ENCODE results near the gene IFRD2. TPM values are rescaled to one million over a fixed set of nuclear protein-coding genes. Genes with fewer than 3 reads are reported as not detected.

Gene IFRD2
- total and polyA plus RNA-seq, 2 of the 13 experiments (the other 11 are each of a cell fraction or from before 2014, with no cell fraction given): 32.8 to 96.1 TPM

GRCh38 chr3:50272911-50273688 is 19.1 kb downstream of the IFRD2 start (continued):
- TF ChIP-seq SKI (IDR thresholded peaks at IDR 0.05; ENCODE audit: partially characterized antibody) (peak; percentile 13), MTA1 (CRISPR knock-in tag; IDR thresholded peaks at IDR 0.05; ENCODE audit: borderline replicate concordance) (peak; percentile 38; the same call in 1 of the 2 replicates), POLR2A (IDR thresholded peaks at IDR 0.05; ENCODE audit: insufficient read depth in 1 of 2, low read depth in 2 of 2, low read length in 2 of 2) (no peak), NAIF1 (CRISPR knock-in tag; IDR thresholded peaks at IDR 0.05; ENCODE audit: borderline replicate concordance) (no peak), ZNF337 (CRISPR knock-in tag; IDR thresholded peaks at IDR 0.05; ENCODE audit: borderline replicate concordance, low read depth) (no peak), ZNF496 (CRISPR knock-in tag; IDR thresholded peaks at IDR 0.05; ENCODE audit: insufficient replicate concordance) (no peak), ZNF563 (CRISPR knock-in tag; IDR thresholded peaks at IDR 0.05) (no peak), NR3C1 (CRISPR knock-in tag; IDR thresholded peaks at IDR 0.05) (no peak), NBN (conservative IDR thresholded peaks at IDR 0.05) (no peak), ZNF687 (CRISPR knock-in tag; IDR thresholded peaks at IDR 0.05) (peak; percentile 90), ZBTB14 (CRISPR knock-in tag; IDR thresholded peaks at IDR 0.05) (no peak), ZFX (CRISPR knock-in tag; IDR thresholded peaks at IDR 0.05; ENCODE audit: low read depth) (peak; percentile 46; the same call in 1 of the 2 replicates), ZNF891 (CRISPR knock-in tag; IDR thresholded peaks at IDR 0.05) (peak; percentile 43; the same call in 1 of the 2 replicates), KDM6A (CRISPR knock-in tag; IDR thresholded peaks at IDR 0.05; ENCODE audit: low read depth) (no peak)
- TF ChIP-seq, protein P1, sequence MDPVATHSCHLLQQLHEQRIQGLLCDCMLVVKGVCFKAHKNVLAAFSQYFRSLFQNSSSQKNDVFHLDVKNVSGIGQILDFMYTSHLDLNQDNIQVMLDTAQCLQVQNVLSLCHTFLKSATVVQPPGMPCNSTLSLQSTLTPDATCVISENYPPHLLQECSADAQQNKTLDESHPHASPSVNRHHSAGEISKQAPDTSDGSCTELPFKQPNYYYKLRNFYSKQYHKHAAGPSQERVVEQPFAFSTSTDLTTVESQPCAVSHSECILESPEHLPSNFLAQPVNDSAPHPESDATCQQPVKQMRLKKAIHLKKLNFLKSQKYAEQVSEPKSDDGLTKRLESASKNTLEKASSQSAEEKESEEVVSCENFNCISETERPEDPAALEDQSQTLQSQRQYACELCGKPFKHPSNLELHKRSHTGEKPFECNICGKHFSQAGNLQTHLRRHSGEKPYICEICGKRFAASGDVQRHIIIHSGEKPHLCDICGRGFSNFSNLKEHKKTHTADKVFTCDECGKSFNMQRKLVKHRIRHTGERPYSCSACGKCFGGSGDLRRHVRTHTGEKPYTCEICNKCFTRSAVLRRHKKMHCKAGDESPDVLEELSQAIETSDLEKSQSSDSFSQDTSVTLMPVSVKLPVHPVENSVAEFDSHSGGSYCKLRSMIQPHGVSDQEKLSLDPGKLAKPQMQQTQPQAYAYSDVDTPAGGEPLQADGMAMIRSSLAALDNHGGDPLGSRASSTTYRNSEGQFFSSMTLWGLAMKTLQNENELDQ (CRISPR knock-in tag; IDR thresholded peaks at IDR 0.05; ENCODE audit: borderline replicate concordance): no peak
- TF ChIP-seq, protein P2, sequence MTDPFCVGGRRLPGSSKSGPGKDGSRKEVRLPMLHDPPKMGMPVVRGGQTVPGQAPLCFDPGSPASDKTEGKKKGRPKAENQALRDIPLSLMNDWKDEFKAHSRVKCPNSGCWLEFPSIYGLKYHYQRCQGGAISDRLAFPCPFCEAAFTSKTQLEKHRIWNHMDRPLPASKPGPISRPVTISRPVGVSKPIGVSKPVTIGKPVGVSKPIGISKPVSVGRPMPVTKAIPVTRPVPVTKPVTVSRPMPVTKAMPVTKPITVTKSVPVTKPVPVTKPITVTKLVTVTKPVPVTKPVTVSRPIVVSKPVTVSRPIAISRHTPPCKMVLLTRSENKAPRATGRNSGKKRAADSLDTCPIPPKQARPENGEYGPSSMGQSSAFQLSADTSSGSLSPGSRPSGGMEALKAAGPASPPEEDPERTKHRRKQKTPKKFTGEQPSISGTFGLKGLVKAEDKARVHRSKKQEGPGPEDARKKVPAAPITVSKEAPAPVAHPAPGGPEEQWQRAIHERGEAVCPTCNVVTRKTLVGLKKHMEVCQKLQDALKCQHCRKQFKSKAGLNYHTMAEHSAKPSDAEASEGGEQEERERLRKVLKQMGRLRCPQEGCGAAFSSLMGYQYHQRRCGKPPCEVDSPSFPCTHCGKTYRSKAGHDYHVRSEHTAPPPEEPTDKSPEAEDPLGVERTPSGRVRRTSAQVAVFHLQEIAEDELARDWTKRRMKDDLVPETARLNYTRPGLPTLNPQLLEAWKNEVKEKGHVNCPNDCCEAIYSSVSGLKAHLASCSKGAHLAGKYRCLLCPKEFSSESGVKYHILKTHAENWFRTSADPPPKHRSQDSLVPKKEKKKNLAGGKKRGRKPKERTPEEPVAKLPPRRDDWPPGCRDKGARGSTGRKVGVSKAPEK (CRISPR knock-in tag; IDR thresholded peaks at IDR 0.05; ENCODE audit: borderline replicate concordance): no peak
- TF ChIP-seq, protein P3, sequence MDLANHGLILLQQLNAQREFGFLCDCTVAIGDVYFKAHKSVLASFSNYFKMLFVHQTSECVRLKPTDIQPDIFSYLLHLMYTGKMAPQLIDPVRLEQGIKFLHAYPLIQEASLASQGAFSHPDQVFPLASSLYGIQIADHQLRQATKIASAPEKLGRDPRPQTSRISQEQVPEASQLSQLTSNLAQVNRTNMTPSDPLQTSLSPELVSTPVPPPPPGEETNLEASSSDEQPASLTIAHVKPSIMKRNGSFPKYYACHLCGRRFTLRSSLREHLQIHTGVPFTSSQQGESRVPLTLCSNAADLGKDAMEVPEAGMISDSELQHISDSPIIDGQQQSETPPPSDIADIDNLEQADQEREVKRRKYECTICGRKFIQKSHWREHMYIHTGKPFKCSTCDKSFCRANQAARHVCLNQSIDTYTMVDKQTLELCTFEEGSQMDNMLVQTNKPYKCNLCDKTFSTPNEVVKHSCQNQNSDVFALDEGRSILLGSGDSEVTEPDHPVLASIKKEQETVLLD (CRISPR knock-in tag; IDR thresholded peaks at IDR 0.05; ENCODE audit: low read depth): no peak

Measured in HepG2 (cell line).